Sigmoid colon (tissue), 7 donors: ENCODE results near the gene CBLIF. TPM values are rescaled to one million over a fixed set of nuclear protein-coding genes. Genes with fewer than 3 reads are reported as not detected.

Experiments
- DNase-seq: peaks from one replicate; pipeline ENCODE4 v3.0.0-alpha.2; 2019
- H3K27ac ChIP-seq, 4 donors: fragments of 200-600 bp; sonication (generic); one replicate each; pipeline ENCODE4 v1.5.1; 2016 to 2019; ENCODE audit warnings: mild to moderate bottlenecking in 1 of 4
- H3K27me3 ChIP-seq, 3 donors: fragments of 200-600 bp; sonication (generic); one replicate each; pipeline ENCODE4 v1.5.1; 2019; ENCODE audit warnings: mild to moderate bottlenecking in 1 of 3
- H3K36me3 ChIP-seq, 4 donors: fragments of 200-600 bp; sonication (generic); one replicate each; pipeline ENCODE4 v1.5.1; 2016 to 2019
- H3K4me1 ChIP-seq, 4 donors: fragments of 200-600 bp; sonication (generic); one replicate each; pipeline ENCODE4 v1.5.1; 2017 to 2019
- H3K4me3 ChIP-seq, 4 donors: fragments of 200-600 bp; sonication (generic); one replicate each; pipeline ENCODE4 v1.5.1; 2017 to 2019; ENCODE audit warnings: mild to moderate bottlenecking in 2 of 4, moderate library complexity in 1 of 4
- H3K9me3 ChIP-seq, 4 donors: fragments of 200-600 bp in 3 of 4; sonication (generic) in 3 of 4; one replicate each; pipeline versions ENCODE4 v1.5.1 to v1.6.1; 2013 to 2019
- EP300 ChIP-seq, 4 donors: sonication (generic); formaldehyde crosslinking; IDR thresholded peaks; one replicate each; pipeline ENCODE4 v1.6.1; 2017; ENCODE audit warnings: antibody characterized with exemption in 4 of 4
- POLR2A ChIP-seq, 2 donors: fragments of 450-650 bp; IDR thresholded peaks; one replicate each; pipeline ENCODE4 v1.6.1; 2016; ENCODE audit warnings: antibody characterized with exemption in 2 of 2, mild to moderate bottlenecking in 2 of 2, moderate library complexity in 2 of 2
- POLR2AphosphoS5 ChIP-seq, 4 donors: sonication (generic); formaldehyde crosslinking; IDR thresholded peaks; one replicate each; pipeline ENCODE4 v1.6.1; 2017; ENCODE audit warnings: antibody characterized with exemption in 4 of 4
- WGBS, 2 donors: extraction: QIAGEN DNeasy Blood & Tissue Kit; methylation state at CpG; one replicate each; pipeline ENCODE4 v1.1.7; 2013; 5-methylcytosine and 5-hydroxymethylcytosine counted together
- intact Hi-C: fragments of 100-400 bp; cut with DNase I; formaldehyde crosslinking; loops from one replicate; pipeline ENCODE4 v1.15.1; 2023
- polyA plus RNA-seq, 3 donors: library from polyadenylated mRNA; stranded (reverse); fragments of 200-250 nt; gene quantifications; one replicate each; pipeline ENCODE4 v1.2.3, GENCODE V29; 2013
- total RNA-seq, 4 donors: library from RNA; depleted of rRNA; stranded (reverse); fragments of >200 nt; gene quantifications; one replicate each; pipeline ENCODE4 v1.1.0, GENCODE V29; 2016
- TF ChIP-seq, protein P1 (sequence below), 4 experiments: fragments of 450-650 bp in 3 of 4; fragments of 200-600 bp in 1 of 4; IDR thresholded peaks; one replicate each; pipeline ENCODE4 v1.5.1; 2016 to 2019; ENCODE audit warnings: antibody characterized with exemption in 4 of 4, mild to moderate bottlenecking in 3 of 4, moderate library complexity in 2 of 4
- donor health status: healthy with polysubstance abuse.
- donor health status: Bipolar disorder and iron deficiency.
- donor health status: healthy.

The CBLIF gene
- total and polyA plus RNA-seq, 7 donors = 0.28 TPM; not detected in 6

DNA sequence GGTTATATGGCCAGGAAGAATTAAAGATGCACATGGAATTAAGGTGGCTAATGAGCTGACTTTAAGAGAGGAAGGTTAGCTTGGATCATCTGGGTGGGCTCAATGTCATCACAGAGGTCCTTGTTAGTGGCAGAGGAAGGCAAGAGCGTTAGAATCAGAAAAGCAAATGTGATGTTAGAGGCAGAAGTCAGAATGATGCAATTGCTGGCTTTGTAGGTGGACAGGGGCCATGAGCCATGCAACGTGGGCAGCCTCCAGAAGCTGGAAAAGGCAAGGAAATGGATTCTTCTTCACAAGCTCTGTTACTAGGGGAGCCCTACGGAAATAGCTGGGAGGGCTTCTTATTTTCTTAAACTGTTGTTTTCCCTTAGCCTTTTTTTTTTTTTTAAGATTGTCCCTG lies 2.3 kb upstream of the CBLIF start:
- Histone ChIP-seq H3K27ac (no peak overlapping the region), H3K4me3 (no peak overlapping the region), H3K4me1 (no peaks in the 10 kb centered on the region), H3K36me3 (no peaks in the 10 kb centered on the region), H3K27me3 (no peaks in the 10 kb centered on the region), H3K9me3 (no peaks in the 10 kb centered on the region)
- intact Hi-C loops = no loop called here
- 87 to 95% methylated on average over 3 of the region's 3 CpGs for WGBS, 2 donors
- TF ChIP-seq, protein P1, sequence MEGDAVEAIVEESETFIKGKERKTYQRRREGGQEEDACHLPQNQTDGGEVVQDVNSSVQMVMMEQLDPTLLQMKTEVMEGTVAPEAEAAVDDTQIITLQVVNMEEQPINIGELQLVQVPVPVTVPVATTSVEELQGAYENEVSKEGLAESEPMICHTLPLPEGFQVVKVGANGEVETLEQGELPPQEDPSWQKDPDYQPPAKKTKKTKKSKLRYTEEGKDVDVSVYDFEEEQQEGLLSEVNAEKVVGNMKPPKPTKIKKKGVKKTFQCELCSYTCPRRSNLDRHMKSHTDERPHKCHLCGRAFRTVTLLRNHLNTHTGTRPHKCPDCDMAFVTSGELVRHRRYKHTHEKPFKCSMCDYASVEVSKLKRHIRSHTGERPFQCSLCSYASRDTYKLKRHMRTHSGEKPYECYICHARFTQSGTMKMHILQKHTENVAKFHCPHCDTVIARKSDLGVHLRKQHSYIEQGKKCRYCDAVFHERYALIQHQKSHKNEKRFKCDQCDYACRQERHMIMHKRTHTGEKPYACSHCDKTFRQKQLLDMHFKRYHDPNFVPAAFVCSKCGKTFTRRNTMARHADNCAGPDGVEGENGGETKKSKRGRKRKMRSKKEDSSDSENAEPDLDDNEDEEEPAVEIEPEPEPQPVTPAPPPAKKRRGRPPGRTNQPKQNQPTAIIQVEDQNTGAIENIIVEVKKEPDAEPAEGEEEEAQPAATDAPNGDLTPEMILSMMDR (IDR thresholded peaks at IDR 0.05) = no peak
- TF ChIP-seq EP300 (IDR thresholded peaks at IDR 0.05) (no peak), POLR2A (IDR thresholded peaks at IDR 0.05) (no peak), POLR2AphosphoS5 (IDR thresholded peaks at IDR 0.05) (no peak)
- DNase-seq = no peak

- intact Hi-C loops = no loop called here
- H3K4me1 ChIP-seq = no peaks in the 10 kb centered on the region
- H3K27ac ChIP-seq = no peak overlapping the region
- no peaks in the 10 kb centered on the region for H3K9me3 ChIP-seq
- TF ChIP-seq POLR2A (IDR thresholded peaks at IDR 0.05) = no peak
- no peak for TF ChIP-seq EP300 (IDR thresholded peaks at IDR 0.05)
- no peak for TF ChIP-seq POLR2AphosphoS5 (IDR thresholded peaks at IDR 0.05)
- TF ChIP-seq, protein P1 (IDR thresholded peaks at IDR 0.05) = no peak
- no peak overlapping the region for H3K4me3 ChIP-seq
- H3K36me3 ChIP-seq = no peaks in the 10 kb centered on the region
- no peak for DNase-seq
- 76 to 80% methylated on average over 5 of the region's 5 CpGs for WGBS, 2 donors
- H3K27me3 ChIP-seq = no peaks in the 10 kb centered on the region
These were observed 1.3 kb upstream of the CBLIF start for GRCh38 chr11:59846556-59846955.

- TF ChIP-seq POLR2AphosphoS5 (IDR thresholded peaks at IDR 0.05) = no peak
- TF ChIP-seq, protein P1 (IDR thresholded peaks at IDR 0.05) = no peak
- no peaks in the 10 kb centered on the region for H3K36me3 ChIP-seq
- no peak overlapping the region for H3K27ac ChIP-seq
- H3K4me3 ChIP-seq = no peak overlapping the region
- no peaks in the 10 kb centered on the region for H3K9me3 ChIP-seq
- no peaks in the 10 kb centered on the region for H3K4me1 ChIP-seq
- 87 to 90% methylated on average over 12 of the region's 12 CpGs for WGBS, 2 donors
- no peaks in the 10 kb centered on the region for H3K27me3 ChIP-seq
- no peak for DNase-seq
- intact Hi-C loops = no loop called here
These were observed 3.0 kb downstream of the CBLIF start for GRCh38 chr11:59842316-59842715.

- H3K27me3 ChIP-seq = no peaks in the 10 kb centered on the region
- WGBS, 2 donors = 93 to 94% methylated on average over 2 of the region's 2 CpGs
- H3K9me3 ChIP-seq = no peaks in the 10 kb centered on the region
- no peak for DNase-seq
- no peak overlapping the region for H3K27ac ChIP-seq
- no peak for TF ChIP-seq EP300 (IDR thresholded peaks at IDR 0.05)
- TF ChIP-seq, protein P1 (IDR thresholded peaks at IDR 0.05) = no peak
- no peak for TF ChIP-seq POLR2A (IDR thresholded peaks at IDR 0.05)
- TF ChIP-seq POLR2AphosphoS5 (IDR thresholded peaks at IDR 0.05) = no peak
- H3K36me3 ChIP-seq = no peaks in the 10 kb centered on the region
- no peaks in the 10 kb centered on the region for H3K4me1 ChIP-seq
- intact Hi-C loops = no loop called here
- H3K4me3 ChIP-seq = no peak overlapping the region
These were observed 3.8 kb downstream of the CBLIF start for GRCh38 chr11:59841514-59841913.

DNA sequence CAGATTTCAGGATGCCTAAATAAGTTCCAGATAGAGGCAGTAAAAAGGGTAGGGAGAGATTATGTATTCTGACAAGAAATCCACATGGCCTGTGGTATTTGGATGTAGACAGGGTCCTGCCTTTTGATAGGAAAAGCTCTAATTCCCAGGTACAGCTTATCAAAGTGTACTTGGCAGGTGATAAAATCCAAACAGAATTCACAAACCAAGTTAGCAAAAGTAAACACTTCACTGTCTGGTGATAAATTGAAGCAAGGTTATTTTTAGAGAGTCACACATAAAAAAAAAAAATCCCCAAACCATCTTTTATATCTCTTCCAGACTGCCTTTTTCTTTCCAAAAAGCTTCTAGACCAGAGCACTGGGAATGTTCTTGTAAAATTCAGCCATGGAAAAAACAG lies 5.7 kb downstream of the CBLIF start:
- H3K27ac ChIP-seq = no peak overlapping the region
- H3K36me3 ChIP-seq = no peaks in the 10 kb centered on the region
- no peak for DNase-seq
- no peaks in the 10 kb centered on the region for H3K27me3 ChIP-seq
- TF ChIP-seq, protein P1 (IDR thresholded peaks at IDR 0.05) = no peak
- TF ChIP-seq POLR2AphosphoS5 (IDR thresholded peaks at IDR 0.05) (no peak), POLR2A (IDR thresholded peaks at IDR 0.05) (no peak), EP300 (IDR thresholded peaks at IDR 0.05) (no peak)
- intact Hi-C loops = no loop called here
- no peaks in the 10 kb centered on the region for H3K4me1 ChIP-seq
- no peaks in the 10 kb centered on the region for H3K9me3 ChIP-seq
- H3K4me3 ChIP-seq = no peak overlapping the region
